GM10248 (cell line): Measurements from ENCODE around the gene OR5H1.
"Not testable (repeated sequence)": the region's sequence is repeated elsewhere in the genome, so short reads cannot be mapped to it uniquely, and the experiment has no call there.

ENCODE experiments used
- CTCF ChIA-PET: fragments of 300-600 bp; sonication (Branson Sonifier 250); formaldehyde crosslinking; extraction: SDS; loops from one replicate; lab custom pipeline; 2021; ENCODE audit warnings: antibody characterized with exemption; lab: Yijun Ruan, JAX
- POLR2A ChIA-PET: fragments of 350-650 bp; sonication (Branson Sonifier 250); formaldehyde crosslinking; extraction: SDS; loops from one replicate; lab custom pipeline; 2020; ENCODE audit warnings: antibody characterized with exemption; lab: Yijun Ruan, JAX
- DNase-seq: peaks from one replicate; pipeline ENCODE4 v3.0.0; 2012; ENCODE audit errors: extremely low spot score
- CTCF ChIP-seq: IDR thresholded peaks from 2 replicates; pipeline ENCODE4 v1.5.1; 2012; ENCODE audit warnings: mild to moderate bottlenecking, low read depth; ENCODE audit errors: extremely low read depth, missing control alignments, control extremely low read depth

Gene OR5H1

GRCh38 chr3:98110550-98110908 lies 20.0 kb upstream of the OR5H1 start:
- DNase-seq: no peak
- no peak for TF ChIP-seq CTCF
- ChIA-PET CTCF (interaction anchor here (0.7 kb wide), 1 partner anchor 55 kb away, joined by 3 read pairs; no protein-coding TSS in a partner anchor), POLR2A (no interaction called here)

DNA sequence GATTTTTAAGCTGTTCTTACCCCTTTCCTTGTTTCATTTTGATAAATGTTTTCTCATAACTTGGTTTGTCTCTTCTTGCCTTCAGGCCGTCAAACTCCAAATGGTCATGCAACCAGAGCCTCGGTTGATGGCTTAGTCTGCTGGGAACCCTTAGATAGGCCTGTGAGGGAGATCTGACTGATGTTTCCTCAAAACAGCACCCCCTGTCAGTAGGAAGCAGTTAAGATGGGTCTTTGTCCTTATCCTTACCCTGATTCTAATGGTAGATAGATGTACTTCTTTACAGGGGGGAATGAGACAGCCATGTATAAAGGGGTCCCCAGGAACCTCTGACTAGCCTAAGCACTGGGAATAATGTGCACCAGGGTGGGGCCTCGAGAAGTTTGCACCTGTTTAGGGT lies 16.3 kb upstream of the OR5H1 start:
- ChIA-PET POLR2A (no interaction called here), CTCF (interaction anchor here (1.4 kb wide), 1 partner anchor 15 kb away, joined by 3 read pairs; no protein-coding TSS in a partner anchor)
- DNase-seq: no peak
- no peak for TF ChIP-seq CTCF

DNA sequence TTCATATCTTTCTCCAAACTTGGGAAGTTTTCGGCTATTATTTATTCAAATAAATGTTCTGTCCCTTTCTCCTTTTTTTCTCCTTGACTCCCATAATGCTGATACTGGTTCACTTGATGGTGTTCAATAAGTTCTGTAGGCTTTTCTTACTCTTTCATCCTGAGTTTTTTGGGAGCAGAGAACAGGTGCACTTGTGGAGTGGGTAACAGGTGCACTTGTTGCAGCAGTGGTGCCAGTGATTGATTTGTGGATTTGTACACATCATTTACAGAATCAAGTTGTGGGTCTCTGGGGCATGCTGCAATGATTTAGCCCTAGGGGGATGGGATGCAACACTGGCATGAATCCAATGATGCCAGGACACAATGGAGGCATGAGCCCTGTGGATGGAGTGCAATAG lies 14.8 kb upstream of the OR5H1 start:
- TF ChIP-seq CTCF: no peak
- CTCF ChIA-PET: no interaction called here
- DNase-seq: no peak
- POLR2A ChIA-PET: no interaction called here

DNA sequence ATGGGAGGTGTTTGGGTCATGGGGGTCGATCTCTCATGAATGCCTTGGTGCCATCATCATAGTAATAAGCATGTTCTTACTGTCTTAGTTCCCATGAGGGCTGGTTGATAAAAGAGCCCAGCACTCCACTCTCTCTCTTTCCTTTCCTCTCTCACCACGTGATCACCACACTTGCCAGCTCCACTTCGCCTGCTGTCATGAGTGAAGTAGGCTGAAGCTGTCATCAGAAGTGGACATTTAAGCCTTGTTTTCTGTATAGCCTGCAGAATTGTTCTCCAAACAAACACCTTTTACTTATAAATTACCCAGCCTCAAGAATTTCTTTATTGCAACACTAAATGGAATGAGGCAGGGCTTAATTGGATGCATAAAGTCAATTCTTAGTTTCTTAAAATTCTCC lies 6.1 kb downstream of the OR5H1 start:
- TF ChIP-seq CTCF: no peak
- ChIA-PET CTCF (interaction anchor here (1.3 to 1.5 kb wide), 2 partner anchors 10 to 25 kb away, joined by 3 to 4 read pairs; no protein-coding TSS in a partner anchor), POLR2A (no interaction called here)
- no peak for DNase-seq

DNA sequence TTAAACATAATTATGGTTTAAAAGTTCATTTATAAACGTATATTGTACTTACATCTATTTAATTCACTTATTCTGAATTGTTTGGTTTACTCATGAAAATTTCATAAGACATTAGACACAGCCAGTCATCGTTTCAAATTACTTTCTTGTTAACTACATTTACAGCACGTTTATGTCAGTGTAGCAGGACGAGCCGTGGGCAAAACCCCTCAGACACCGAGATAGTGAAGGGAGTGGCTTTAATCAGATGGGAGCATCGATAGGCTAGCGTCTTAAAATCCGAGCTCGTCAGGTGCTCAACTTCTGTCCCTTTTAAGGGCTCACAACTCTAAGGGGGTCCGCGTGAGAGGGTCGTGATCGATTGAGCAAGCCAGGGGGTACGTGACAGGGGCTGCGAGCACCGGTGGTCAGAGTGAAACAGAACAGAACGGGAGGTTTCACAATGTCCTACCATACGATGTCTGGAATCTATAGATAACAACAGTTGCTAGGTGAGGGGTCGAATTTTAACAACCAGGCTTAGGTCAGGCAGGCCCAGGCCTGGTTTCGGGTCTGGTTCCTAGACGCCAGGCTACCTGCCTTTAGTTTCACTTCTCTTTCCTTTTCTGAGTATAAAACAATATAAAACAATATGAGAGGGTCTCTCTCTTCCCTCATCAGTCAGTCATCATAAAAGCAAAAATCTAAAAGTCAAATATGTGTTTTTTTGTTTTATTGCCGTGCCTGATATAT lies 7.5 kb downstream of the OR5H1 start:
- POLR2A ChIA-PET, DNase-seq: not testable (repeated sequence)
- CTCF ChIA-PET: interaction anchor here (1.3 kb wide), 1 partner anchor 12 kb away, joined by 5 read pairs; no protein-coding TSS in a partner anchor

DNA sequence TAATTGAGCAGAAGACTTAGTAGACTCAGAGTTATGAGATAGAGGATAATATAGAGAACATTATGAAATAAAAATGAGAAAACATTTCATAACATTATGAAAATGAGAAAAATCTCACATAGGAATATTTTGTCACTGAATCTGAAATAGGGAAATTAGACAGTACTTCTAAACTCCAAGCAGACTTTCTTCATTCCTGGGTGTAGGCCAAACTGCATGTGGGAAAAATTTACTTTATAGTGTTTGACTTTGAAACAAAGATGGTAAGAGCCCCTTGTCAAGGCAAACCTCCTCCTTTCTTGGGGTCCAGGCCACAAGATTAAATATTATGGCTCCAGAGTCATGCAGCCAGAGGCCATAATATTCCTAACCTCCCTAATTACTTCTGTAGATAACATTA lies 10.0 kb downstream of the OR5H1 start:
- no peak for DNase-seq
- ChIA-PET POLR2A (no interaction called here), CTCF (interaction anchor here (2.0 kb wide), 1 partner anchor 188 kb away, joined by 5 read pairs; no protein-coding TSS in a partner anchor)
- TF ChIP-seq CTCF: no peak

GRCh38 chr3:98147179-98147578 lies 16.7 kb downstream of the OR5H1 start, which contains the start of gene OR5H14:
Gene OR5H14, plus strand, starts transcription at chr3:98147479. Its CDS starts 1,907 bp downstream, at chr3:98149386.
- ChIA-PET CTCF (no interaction called here), POLR2A (no interaction called here)
- no peak for DNase-seq
- TF ChIP-seq CTCF: no peak
